K562 (cell line): ENCODE results near the gene RRBP1. TPM values are rescaled to one million over a fixed set of nuclear protein-coding genes. Genes with fewer than 3 reads are reported as not detected.
A peak's percentile ranks its signal among the peaks of the same experiment; 100 is the strongest.

Experiments
- ASH1L ChIP-seq: fragments of 450-650 bp; IDR thresholded peaks from 2 replicates; pipeline ENCODE4 v1.6.1; 2018; ENCODE audit warnings: borderline replicate concordance, mild to moderate bottlenecking, low read depth; ENCODE audit not compliant: partially characterized antibody
- CHD1 ChIP-seq: fragments of 200-600 bp; sonication (generic); IDR thresholded peaks from one replicate; pipeline ENCODE4 v1.6.1; 2012; ENCODE audit warnings: mild to moderate bottlenecking, moderate library complexity, low read length, inconsistent platforms
- CREB1 ChIP-seq, 2 experiments: sonication (generic) in 1 of 2; formaldehyde crosslinking in 1 of 2; IDR thresholded peaks; 2 replicates each; pipeline versions ENCODE4 v1.6.1 to v1.8.0; 2012 to 2022; ENCODE audit warnings: inconsistent platforms in 1 of 2, mild to moderate bottlenecking in 1 of 2, missing genetic modification reagents in 1 of 2, moderate library complexity in 1 of 2
- KHSRP ChIP-seq: fragments of 450-650 bp; IDR thresholded peaks from 2 replicates; pipeline ENCODE4 v1.6.1; 2017
- PHF8 ChIP-seq: fragments of 200-600 bp; sonication (generic); IDR thresholded peaks from 2 replicates; pipeline ENCODE4 v1.6.1; 2012; ENCODE audit warnings: mixed run types, mild to moderate bottlenecking, inconsistent platforms, low read length, moderate library complexity, borderline replicate concordance
- RBFOX2 ChIP-seq: fragments of 200-400 bp; formaldehyde crosslinking; IDR thresholded peaks from 2 replicates; pipeline ENCODE4 v1.6.1; 2017; ENCODE audit warnings: low read depth, mild to moderate bottlenecking, low read length, moderate library complexity
- TCF7L2 ChIP-seq: fragments of 150-350 bp; IDR thresholded peaks from 2 replicates; pipeline ENCODE4 v1.6.1; 2016; ENCODE audit warnings: low read depth, mild to moderate bottlenecking, low read length, moderate library complexity
- ZNF140 ChIP-seq: fragments of 250-450 bp; sonication (Bioruptor Pico); IDR thresholded peaks from 2 replicates; pipeline ENCODE4 v1.8.0; 2021; ENCODE audit warnings: moderate library complexity, mild to moderate bottlenecking, inconsistent platforms
- polyA plus RNA-seq, 8 experiments: library from polyadenylated mRNA; depleted of rRNA in 4 of 8; stranded (reverse) in 5 of 8; unstranded in 3 of 8; fragments of >200 nt; fragmentation: Nextera tagmentation in 2 of 8; fragmentation: Illumina TruSeq in 1 of 8; extraction: Ambion mirVana in 2 of 8; extraction: Trizol in 1 of 8; gene quantifications; 2 replicates each; pipeline versions ENCODE4 v1.2.1 to v1.2.3, GENCODE V29; 2011 to 2014; ENCODE audit warnings: inconsistent platforms in 1 of 8, missing spikeins in 1 of 8
- total RNA-seq, 7 experiments: library from RNA; depleted of rRNA in 6 of 7; stranded (reverse); fragments of >200 nt in 6 of 7; fragmentation: Illumina TruSeq in 2 of 7; extraction: Trizol in 2 of 7; gene quantifications; 2 replicates each; pipeline versions ENCODE4 v1.2.1 to v1.2.3, GENCODE V29; 2011 to 2021; ENCODE audit warnings: low replicate concordance in 1 of 7
- TF ChIP-seq, protein P1 (sequence below): fragments of 450-650 bp; IDR thresholded peaks from 2 replicates; pipeline ENCODE4 v1.6.1; 2016

The RRBP1 gene
- total and polyA plus RNA-seq, 9 of the 15 experiments (the other 6 are each of a cell fraction or from before 2014, with no cell fraction given) = 0.84 to 32.0 (median 17.6) TPM

DNA sequence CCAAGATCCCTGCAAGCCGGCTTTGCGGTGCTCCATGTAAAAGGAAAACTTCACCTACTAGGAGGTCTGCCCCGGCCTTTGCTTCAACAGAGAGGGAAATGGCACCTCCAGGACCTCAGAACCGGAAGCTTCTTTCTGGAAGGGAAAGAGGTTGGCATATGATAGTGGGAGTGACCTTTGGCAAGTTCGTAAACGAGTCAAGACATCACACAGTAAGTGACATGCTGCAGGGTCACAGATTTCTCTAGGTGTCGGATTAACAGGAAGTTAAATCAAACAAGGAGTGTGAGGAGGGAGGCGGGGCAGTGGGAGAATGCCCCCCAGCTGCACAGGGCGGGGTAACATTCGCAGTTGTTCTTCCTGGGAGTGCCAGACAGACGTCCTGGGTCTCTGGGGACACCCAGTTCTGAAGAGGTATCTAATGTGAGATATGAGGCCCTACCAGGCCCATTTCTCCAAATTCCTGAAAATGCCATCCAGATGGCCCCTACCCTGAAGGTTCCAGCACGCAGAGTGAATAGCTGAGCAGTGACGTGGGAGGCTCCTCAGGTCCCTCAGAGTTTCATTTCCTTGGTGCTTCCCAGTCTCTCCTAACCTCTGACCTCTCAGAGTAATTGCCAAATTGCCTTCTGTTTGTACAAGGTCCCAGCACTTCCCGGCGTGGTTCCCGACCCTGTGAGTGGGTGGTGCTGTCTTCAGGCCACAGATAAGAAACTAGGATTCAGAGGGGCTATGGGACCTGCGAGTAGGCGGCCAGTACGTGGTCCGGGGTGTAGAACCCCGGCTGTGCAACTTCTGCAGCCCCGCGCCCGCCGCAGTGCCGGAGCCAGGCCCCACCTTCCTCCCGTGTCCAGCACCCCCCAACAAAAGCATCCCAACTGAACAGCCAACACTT is 1.9 kb downstream of the RRBP1 start (continued):
- TF ChIP-seq CREB1 (IDR thresholded peaks at IDR 0.05) (0 out of 2 replicates have a peak, but pooled peaks have one; percentile 18), CREB1 (CRISPR knock-in tag; IDR thresholded peaks at IDR 0.05) (no peak), RBFOX2 (peak; percentile 26; the same call in 1 of the 2 replicates), TCF7L2 (no peak), KHSRP (no peak), PHF8 (no peak), ASH1L (no peak), CHD1 (peak; percentile 30), ZNF140 (CRISPR knock-in tag) (no peak)
- TF ChIP-seq, protein P1, sequence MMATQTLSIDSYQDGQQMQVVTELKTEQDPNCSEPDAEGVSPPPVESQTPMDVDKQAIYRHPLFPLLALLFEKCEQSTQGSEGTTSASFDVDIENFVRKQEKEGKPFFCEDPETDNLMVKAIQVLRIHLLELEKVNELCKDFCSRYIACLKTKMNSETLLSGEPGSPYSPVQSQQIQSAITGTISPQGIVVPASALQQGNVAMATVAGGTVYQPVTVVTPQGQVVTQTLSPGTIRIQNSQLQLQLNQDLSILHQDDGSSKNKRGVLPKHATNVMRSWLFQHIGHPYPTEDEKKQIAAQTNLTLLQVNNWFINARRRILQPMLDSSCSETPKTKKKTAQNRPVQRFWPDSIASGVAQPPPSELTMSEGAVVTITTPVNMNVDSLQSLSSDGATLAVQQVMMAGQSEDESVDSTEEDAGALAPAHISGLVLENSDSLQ = peak; percentile 11; the same call in 1 of the 2 replicates
